Upper lobe of left lung (tissue), 4 donors: ENCODE measurements around the gene PDE7B.

Source experiments
- EP300 ChIP-seq, 4 donors: sonication (generic); formaldehyde crosslinking; IDR thresholded peaks; one replicate each; pipeline ENCODE4 v1.5.1; 2017; ENCODE audit warnings: antibody characterized with exemption in 4 of 4, control low read depth in 2 of 4
- POLR2A ChIP-seq, 4 donors: fragments of 450-650 bp; IDR thresholded peaks; one replicate each; pipeline ENCODE4 v1.5.1; 2016 to 2017; ENCODE audit warnings: antibody characterized with exemption in 4 of 4, mild to moderate bottlenecking in 2 of 4
- POLR2AphosphoS5 ChIP-seq, 2 donors: sonication (generic); formaldehyde crosslinking; IDR thresholded peaks; one replicate each; pipeline ENCODE4 v1.5.1; 2017; ENCODE audit warnings: antibody characterized with exemption in 2 of 2
- TF ChIP-seq, protein P1 (sequence below), 6 experiments: fragments of 450-650 bp in 4 of 6; fragments of 200-600 bp in 2 of 6; sonication (generic) in 2 of 6; IDR thresholded peaks; one replicate each; pipeline ENCODE4 v1.5.1; 2016 to 2019; ENCODE audit warnings: antibody characterized with exemption in 6 of 6

DNA sequence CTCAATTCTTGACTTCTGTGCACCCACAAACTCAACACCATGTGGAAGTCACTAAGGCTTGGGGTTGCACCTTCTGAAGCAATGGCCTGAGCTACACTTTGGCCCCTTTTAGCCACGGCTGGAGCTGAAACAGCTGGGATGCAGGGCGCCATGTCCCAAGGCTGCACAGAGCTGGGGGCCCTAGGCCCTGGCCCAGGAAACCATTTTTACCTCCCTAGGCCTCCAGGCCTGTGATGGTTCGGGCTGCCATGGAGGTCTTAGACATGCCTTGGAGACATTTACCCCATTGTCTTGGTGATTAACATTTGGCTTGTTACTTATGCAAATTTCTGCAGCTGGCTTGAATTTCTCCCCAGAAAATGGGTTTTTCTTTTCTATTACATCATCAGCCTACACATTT, 311.8 kb downstream of the PDE7B start:
- TF ChIP-seq POLR2A (IDR thresholded peaks at IDR 0.05) (no peak), EP300 (IDR thresholded peaks at IDR 0.05) (no peak), POLR2AphosphoS5 (IDR thresholded peaks at IDR 0.05) (no peak)
- TF ChIP-seq, protein P1, sequence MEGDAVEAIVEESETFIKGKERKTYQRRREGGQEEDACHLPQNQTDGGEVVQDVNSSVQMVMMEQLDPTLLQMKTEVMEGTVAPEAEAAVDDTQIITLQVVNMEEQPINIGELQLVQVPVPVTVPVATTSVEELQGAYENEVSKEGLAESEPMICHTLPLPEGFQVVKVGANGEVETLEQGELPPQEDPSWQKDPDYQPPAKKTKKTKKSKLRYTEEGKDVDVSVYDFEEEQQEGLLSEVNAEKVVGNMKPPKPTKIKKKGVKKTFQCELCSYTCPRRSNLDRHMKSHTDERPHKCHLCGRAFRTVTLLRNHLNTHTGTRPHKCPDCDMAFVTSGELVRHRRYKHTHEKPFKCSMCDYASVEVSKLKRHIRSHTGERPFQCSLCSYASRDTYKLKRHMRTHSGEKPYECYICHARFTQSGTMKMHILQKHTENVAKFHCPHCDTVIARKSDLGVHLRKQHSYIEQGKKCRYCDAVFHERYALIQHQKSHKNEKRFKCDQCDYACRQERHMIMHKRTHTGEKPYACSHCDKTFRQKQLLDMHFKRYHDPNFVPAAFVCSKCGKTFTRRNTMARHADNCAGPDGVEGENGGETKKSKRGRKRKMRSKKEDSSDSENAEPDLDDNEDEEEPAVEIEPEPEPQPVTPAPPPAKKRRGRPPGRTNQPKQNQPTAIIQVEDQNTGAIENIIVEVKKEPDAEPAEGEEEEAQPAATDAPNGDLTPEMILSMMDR (IDR thresholded peaks at IDR 0.05): no peak
